Epithelial cell of esophagus (primary cell): Measurements from ENCODE around the gene ZC3H12C.

ENCODE experiments used
- DNase-seq: peaks from one replicate; pipeline ENCODE4 v3.0.0; 2010; ENCODE audit warnings: low read depth
- H3K4me3 ChIP-seq: 2 replicates; pipeline ENCODE4 v1.5.1; 2011; ENCODE audit warnings: mild to moderate bottlenecking, low read length, control low read depth
- CTCF ChIP-seq: IDR thresholded peaks from 2 replicates; pipeline ENCODE4 v1.5.1; 2011; ENCODE audit warnings: low read depth, mild to moderate bottlenecking, low read length, control low read depth, inconsistent platforms; ENCODE audit not compliant: insufficient read depth; ENCODE audit errors: missing control alignments

Gene ZC3H12C

GRCh38 chr11:110130642-110131238 lies 37.5 kb downstream of the ZC3H12C start:
- no peak overlapping the region for H3K4me3 ChIP-seq
- TF ChIP-seq CTCF = no peak
- DNase-seq = peak; percentile 82

- no peak overlapping the region for H3K4me3 ChIP-seq
- TF ChIP-seq CTCF = no peak
- peak; percentile 84 for DNase-seq
Observed at GRCh38 chr11:110131386-110132123, 38.4 kb downstream of the ZC3H12C start.

- DNase-seq = no peak
- no peak overlapping the region for H3K4me3 ChIP-seq
- no peak for TF ChIP-seq CTCF
Observed at GRCh38 chr11:110133160-110133559, 40.0 kb downstream of the ZC3H12C start.

- TF ChIP-seq CTCF = no peak
- DNase-seq = no peak
- H3K4me3 ChIP-seq = no peak overlapping the region
Observed at GRCh38 chr11:110134110-110134509, 40.9 kb downstream of the ZC3H12C start.

GRCh38 chr11:110141812-110142211 lies 48.6 kb downstream of the ZC3H12C start:
- DNase-seq = peak; percentile 57
- no peak overlapping the region for H3K4me3 ChIP-seq
- no peak for TF ChIP-seq CTCF

- DNase-seq = no peak
- no peak overlapping the region for H3K4me3 ChIP-seq
- no peak for TF ChIP-seq CTCF
Observed at GRCh38 chr11:110147962-110148709, 54.9 kb downstream of the ZC3H12C start.
